Activated CD8-positive, alpha-beta memory T cell treated with anti-CD3 and anti-CD28 coated beads, Interleukin-2, amount 50 U/mL, for 48 hours (primary cell): ENCODE measurements around the gene MED13L.

ENCODE experiments used
- DNase-seq: peaks from one replicate; pipeline ENCODE4 v3.0.0-alpha.2; 2020

MED13L gene

GRCh38 chr12:116277467-116278278 is at the start of gene MED13L:
Gene MED13L, minus strand, starts transcription at chr12:116277693. Its CDS starts 562 bp downstream, at chr12:116277131.
- DNase-seq = peak; percentile 91

- no peak for DNase-seq
Observed at GRCh38 chr12:116325336-116325664, 47.8 kb upstream of the MED13L start.

- DNase-seq = no peak
Observed at GRCh38 chr12:116324654-116325335, 47.3 kb upstream of the MED13L start.

- no peak for DNase-seq
Observed at GRCh38 chr12:116323406-116324386, 46.2 kb upstream of the MED13L start.

GRCh38 chr12:116321913-116322312 is 44.4 kb upstream of the MED13L start:
- no peak for DNase-seq

GRCh38 chr12:116320791-116321217 is 43.3 kb upstream of the MED13L start:
- DNase-seq = no peak

GRCh38 chr12:116319898-116320621 is 42.6 kb upstream of the MED13L start:
- DNase-seq = peak; percentile 56

- no peak for DNase-seq
Observed at GRCh38 chr12:116319233-116319897, 41.9 kb upstream of the MED13L start.

GRCh38 chr12:116318576-116319232 is 41.2 kb upstream of the MED13L start:
- no peak for DNase-seq

- DNase-seq = no peak
Observed at GRCh38 chr12:116317986-116318575, 40.6 kb upstream of the MED13L start.

- no peak for DNase-seq
Observed at GRCh38 chr12:116317139-116317538, 39.6 kb upstream of the MED13L start.

GRCh38 chr12:116314477-116314876 is 37.0 kb upstream of the MED13L start:
- DNase-seq = no peak

- no peak for DNase-seq
Observed at GRCh38 chr12:116313194-116313927, 35.9 kb upstream of the MED13L start.

- DNase-seq = no peak
Observed at GRCh38 chr12:116310082-116310481, 32.6 kb upstream of the MED13L start.

GRCh38 chr12:116309343-116309742 is 31.9 kb upstream of the MED13L start:
- DNase-seq = no peak

- DNase-seq = no peak
Observed at GRCh38 chr12:116308647-116309046, 31.2 kb upstream of the MED13L start.

- no peak for DNase-seq
Observed at GRCh38 chr12:116306968-116307367, 29.5 kb upstream of the MED13L start.

- no peak for DNase-seq
Observed at GRCh38 chr12:116306506-116306905, 29.0 kb upstream of the MED13L start.

GRCh38 chr12:116304621-116305020 is 27.1 kb upstream of the MED13L start:
- DNase-seq = no peak

- no peak for DNase-seq
Observed at GRCh38 chr12:116303929-116304328, 26.4 kb upstream of the MED13L start.
